ENCODE measurements around the gene C3orf20.

The C3orf20 gene

GRCh38 chr3:14821151-14821550 lies 146.2 kb downstream of the C3orf20 start:
- DNase-seq (ENCODE audit: low read depth), result no peak

GRCh38 chr3:14822134-14822533 lies 147.2 kb downstream of the C3orf20 start:
- no peak for DNase-seq (ENCODE audit: low read depth)
- H3K4me3 ChIP-seq (ENCODE audit: low read depth, low read length), result no peak overlapping the region

More at GRCh38 chr3:14821151-14821550, 146.2 kb downstream of the C3orf20 start:
- H3K4me3 ChIP-seq (ENCODE audit: low read depth, low read length), result no peak overlapping the region
